HepG2 (cell line): ENCODE measurements around the gene DCAF4L1. TPM values are rescaled to one million over a fixed set of nuclear protein-coding genes. Genes with fewer than 3 reads are reported as not detected.

Experiments
- ATAC-seq: fragments of 200-7000 bp; cut with Tn5 transposase; 3 replicates; pipeline ENCODE4 v1.9.1; 2020; ENCODE audit warnings: mild to moderate bottlenecking, moderate library complexity
- BruUV-seq: library from RNA; stranded (reverse); fragments of 400-500 nt; replicated peaks from 2 replicates; lab custom pipeline; 2021; lab: Mats Ljungman, UMichigan
- CTCF ChIA-PET: fragments of 300-600 bp; formaldehyde crosslinking; extraction: SDS; loops from one replicate; lab custom pipeline; 2021; ENCODE audit warnings: low total read pairs, inconsistent platforms, low intra/inter-chr PET ratio; lab: Yijun Ruan, JAX
- POLR2A ChIA-PET: fragments of 350-600 bp; sonication (Branson Sonifier 250); formaldehyde crosslinking; loops from one replicate; lab custom pipeline; 2020; ENCODE audit warnings: antibody characterized with exemption, inconsistent platforms; lab: Yijun Ruan, JAX
- DNase-seq: peaks from one replicate; pipeline ENCODE4 v3.0.0-alpha.2; 2015; ENCODE audit warnings: low spot score
- FAIRE-seq: peaks from 3 replicates; lab custom pipeline; 2011; peaks lifted over from hg19 to GRCh38; lab: Jason Lieb, UNC
- H2AFZ ChIP-seq: one replicate; pipeline ENCODE4 v1.6.1; 2011; ENCODE audit warnings: low read length, inconsistent platforms
- H3K27ac ChIP-seq: fragments of 300-600 bp; 3 replicates; pipeline ENCODE4 v1.8.0; 2011; ENCODE audit warnings: mixed run types, mild to moderate bottlenecking, mixed read lengths, low read length, inconsistent platforms; ENCODE audit not compliant: insufficient read depth; ENCODE audit errors: extremely low read length
- H3K27me3 ChIP-seq, 2 experiments: fragments of 200-600 bp in 1 of 2; 2 replicates in 1 of 2; 3 replicates in 1 of 2; pipeline versions ENCODE4 v1.6.0 to v1.8.0; 2011; ENCODE audit warnings: low read length in 2 of 2, mild to moderate bottlenecking in 2 of 2, moderate library complexity in 2 of 2, inconsistent platforms in 1 of 2; ENCODE audit not compliant: insufficient read depth in 2 of 2, control insufficient read depth in 1 of 2
- H3K36me3 ChIP-seq, 2 experiments: fragments of 200-600 bp in 1 of 2; replicated peaks in 1 of 2; 2 replicates in 1 of 2; 3 replicates in 1 of 2; pipeline versions ENCODE4 v1.5.1 to v1.8.0; 2011; ENCODE audit warnings: low read length in 2 of 2, inconsistent platforms in 1 of 2; ENCODE audit not compliant: insufficient read depth in 2 of 2, control insufficient read depth in 1 of 2
- H3K4me1 ChIP-seq: 2 replicates; pipeline ENCODE4 v1.5.1; 2012; ENCODE audit warnings: low read length, inconsistent platforms; ENCODE audit not compliant: insufficient read depth
- H3K4me2 ChIP-seq: 2 replicates; pipeline ENCODE4 v1.6.0; 2011; ENCODE audit warnings: low read depth, low read length, inconsistent platforms
- H3K4me3 ChIP-seq, 3 experiments: fragments of 200-600 bp in 1 of 3; sonication (generic), shearing (Covaris generic) in 1 of 3; replicated peaks in 1 of 3; 2 replicates each; pipeline ENCODE4 v1.5.1; 2011 to 2016; ENCODE audit warnings: low read length in 3 of 3, inconsistent platforms in 2 of 3, low read depth in 2 of 3, mild to moderate bottlenecking in 2 of 3, control low read depth in 1 of 3, mixed read lengths in 1 of 3; ENCODE audit not compliant: insufficient read depth in 1 of 3
- H3K79me2 ChIP-seq: one replicate; pipeline ENCODE4 v1.6.1; 2011; ENCODE audit warnings: low read length, inconsistent platforms; ENCODE audit not compliant: insufficient read depth
- H3K9ac ChIP-seq: 2 replicates; pipeline ENCODE4 v1.6.0; 2011; ENCODE audit warnings: mild to moderate bottlenecking, low read depth, low read length, inconsistent platforms; ENCODE audit not compliant: insufficient read depth
- H3K9me3 ChIP-seq: 2 replicates; pipeline ENCODE4 v1.5.1; 2012; ENCODE audit warnings: mild to moderate bottlenecking, low read length
- H4K20me1 ChIP-seq: 2 replicates; pipeline ENCODE4 v1.6.0; 2011; ENCODE audit warnings: inconsistent platforms, mild to moderate bottlenecking, low read length, moderate library complexity; ENCODE audit not compliant: insufficient read depth
- CEBPB ChIP-seq: IDR thresholded peaks from 2 replicates; pipeline ENCODE4 v1.6.1; 2011; ENCODE audit warnings: low read depth, low read length, improper control_type of control experiment, borderline replicate concordance
- FOXM1 ChIP-seq: sonication (generic); formaldehyde crosslinking; IDR thresholded peaks from 2 replicates; pipeline ENCODE4 v1.5.0; 2020; ENCODE audit warnings: missing genetic modification reagents
- GATAD1 ChIP-seq: IDR thresholded peaks from 2 replicates; pipeline ENCODE4 v1.6.1; 2016; ENCODE audit warnings: missing genetic modification reagents, missing compliant biosample characterization
- GTF3A ChIP-seq: sonication (generic); formaldehyde crosslinking; conservative IDR thresholded peaks from 2 replicates; pipeline ENCODE4 v1.4.0; 2020; ENCODE audit warnings: mild to moderate bottlenecking, missing genetic modification reagents
- SYNCRIP ChIP-seq: fragments of 200-400 bp; formaldehyde crosslinking; IDR thresholded peaks from 2 replicates; pipeline ENCODE4 v1.6.1; 2018; ENCODE audit warnings: mild to moderate bottlenecking, low read depth, low read length; ENCODE audit not compliant: insufficient read depth
- ZNF350 ChIP-seq: sonication (generic); formaldehyde crosslinking; IDR thresholded peaks from 2 replicates; pipeline ENCODE4 v1.4.0; 2020; ENCODE audit warnings: mild to moderate bottlenecking, low read depth, missing genetic modification reagents, borderline replicate concordance
- ZNF598 ChIP-seq: sonication (generic); formaldehyde crosslinking; IDR thresholded peaks from 2 replicates; pipeline ENCODE4 v1.5.1; 2020; ENCODE audit warnings: mild to moderate bottlenecking, missing genetic modification reagents, borderline replicate concordance
- ZZZ3 ChIP-seq: sonication (generic); formaldehyde crosslinking; IDR thresholded peaks from 2 replicates; pipeline ENCODE4 v1.4.0; 2020; ENCODE audit warnings: missing genetic modification reagents, mild to moderate bottlenecking, borderline replicate concordance
- WGBS: methylation state at CpG from one replicate; pipeline ENCODE4 v1.1.6; 2017; ENCODE audit warnings: low lambda C conversion rate; 5-methylcytosine and 5-hydroxymethylcytosine counted together
- in situ Hi-C: cut with HindIII; loops from 2 replicates; pipeline ENCODE4 v1.10.0; 2017; ENCODE audit warnings: low pct_unique_long_range_greater_than_20kb; ENCODE audit not compliant: extremely low pct_ligation_motif_present
- intact Hi-C: fragments of 100-400 bp; cut with micrococcal nuclease; formaldehyde crosslinking; loops from one replicate; pipeline ENCODE4 v1.10.0; 2022; ENCODE audit not compliant: unreplicated experiment
- polyA plus RNA-seq, 8 experiments: library from polyadenylated mRNA; depleted of rRNA in 3 of 8; stranded (reverse) in 7 of 8; unstranded in 1 of 8; fragments of >200 nt; fragmentation: Illumina TruSeq in 4 of 8; extraction: Trizol in 4 of 8; gene quantifications; 2 replicates each; pipeline versions ENCODE4 v1.2.1 to v1.2.3, GENCODE V29; 2011 to 2016; ENCODE audit warnings: low read depth in 4 of 8, missing spikeins in 1 of 8, mixed read lengths in 1 of 8; ENCODE audit not compliant: insufficient read depth in 1 of 8
- total RNA-seq, 5 experiments: library from RNA; depleted of rRNA; stranded (reverse); fragments of >200 nt; fragmentation: Illumina TruSeq; extraction: Trizol; gene quantifications; 2 replicates each; pipeline ENCODE4 v1.2.3, GENCODE V29; 2016; ENCODE audit warnings: low read depth in 1 of 5
- TF ChIP-seq, protein P1 (sequence below): IDR thresholded peaks from 2 replicates; pipeline ENCODE4 v1.6.1; 2016; ENCODE audit warnings: missing genetic modification reagents, missing compliant biosample characterization
- TF ChIP-seq, protein P2 (sequence below): sonication (generic); formaldehyde crosslinking; IDR thresholded peaks from 2 replicates; pipeline ENCODE4 v1.4.0; 2020; ENCODE audit warnings: mild to moderate bottlenecking, missing genetic modification reagents

The DCAF4L1 gene
- total and polyA plus RNA-seq, 2 of the 13 experiments (the other 11 are each of a cell fraction or from before 2014, with no cell fraction given) = 0.05 to 0.09 TPM

DNA sequence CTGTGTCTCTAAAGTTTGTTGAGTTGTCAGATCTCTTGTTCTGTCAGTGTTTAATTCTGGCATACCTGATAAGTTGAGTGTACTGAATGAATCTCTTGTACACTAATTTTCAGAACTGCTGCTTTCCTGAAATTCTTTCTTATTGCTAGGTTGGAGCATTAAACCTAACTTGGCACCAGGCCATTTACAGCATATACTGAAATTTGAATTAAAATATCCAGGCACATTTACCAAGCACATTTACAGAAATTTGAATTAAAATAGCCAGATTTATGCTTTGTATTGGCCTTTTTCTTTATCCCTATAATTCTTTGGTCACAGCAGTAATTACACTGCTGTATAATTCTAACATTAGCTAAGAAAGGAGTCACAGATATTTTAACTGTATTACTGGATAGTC lies 37.5 kb upstream of the DCAF4L1 start:
- ATAC-seq (no peak), DNase-seq (no peak), FAIRE-seq (no peak)
- Histone ChIP-seq H3K4me3 (no peak overlapping the region), H2AFZ (no peak overlapping the region), H3K4me2 (no peak overlapping the region), H3K9ac (no peak overlapping the region), H3K36me3 (peaks cover 2 to 24% of the 10 kb centered on the region in 2 experiments; a peak in 4 of 5 replicates), H4K20me1 (no peaks in the 10 kb centered on the region), H3K27ac (no peak overlapping the region), H3K4me1 (0 out of 2 replicates have a peak, but pooled peaks cover 2% of the 10 kb centered on the region), H3K27me3 (no peaks in the 10 kb centered on the region), H3K9me3 (no peaks in the 10 kb centered on the region), H3K79me2 (peaks cover 10% of the 10 kb centered on the region)
- TF ChIP-seq GTF3A (no peak), ZZZ3 (CRISPR knock-in tag) (no peak), SYNCRIP (no peak)
- TF ChIP-seq, protein P1, sequence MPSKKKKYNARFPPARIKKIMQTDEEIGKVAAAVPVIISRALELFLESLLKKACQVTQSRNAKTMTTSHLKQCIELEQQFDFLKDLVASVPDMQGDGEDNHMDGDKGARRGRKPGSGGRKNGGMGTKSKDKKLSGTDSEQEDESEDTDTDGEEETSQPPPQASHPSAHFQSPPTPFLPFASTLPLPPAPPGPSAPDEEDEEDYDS (CRISPR knock-in tag) = no peak
- in situ Hi-C loops (no loop called here), intact Hi-C loops (no loop called here)
- CTCF ChIA-PET = no interaction called here
- BruUV-seq = no TSS peak
- POLR2A ChIA-PET = no interaction called here

DNA sequence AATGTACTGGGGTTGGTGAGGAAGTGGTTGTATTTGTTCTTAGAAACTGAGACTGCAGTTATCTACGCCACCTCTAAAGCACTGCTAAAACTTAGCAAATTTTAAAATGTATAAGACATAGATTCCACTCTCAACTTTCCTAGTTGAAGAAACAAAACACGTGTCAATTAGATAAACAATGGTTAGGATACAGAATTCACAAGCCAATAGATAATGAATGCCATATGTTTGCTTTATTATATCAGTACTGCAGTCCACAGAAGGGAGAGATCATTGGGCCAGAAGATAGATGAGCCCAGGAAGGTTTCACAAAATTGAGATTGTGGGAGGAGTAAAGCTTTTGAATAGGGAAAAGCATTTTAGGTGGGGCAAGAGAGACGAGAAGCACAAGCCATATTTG lies 32.0 kb upstream of the DCAF4L1 start:
- in situ Hi-C loops = no loop called here
- H3K27ac ChIP-seq = no peak overlapping the region
- H3K9ac ChIP-seq = no peak overlapping the region
- H3K4me3 ChIP-seq = no peak overlapping the region
- WGBS = 96% methylated on average over 3 of the region's 3 CpGs
- H3K36me3 ChIP-seq = peaks cover 3 to 58% of the 10 kb centered on the region in 2 experiments
- intact Hi-C loops = no loop called here
- ATAC-seq (no peak), DNase-seq (no peak), FAIRE-seq (no peak)
- no peak overlapping the region for H2AFZ ChIP-seq
- H3K9me3 ChIP-seq = no peaks in the 10 kb centered on the region
- H3K4me2 ChIP-seq = no peak overlapping the region
- H3K27me3 ChIP-seq = no peaks in the 10 kb centered on the region
- H4K20me1 ChIP-seq = no peaks in the 10 kb centered on the region
- TF ChIP-seq FOXM1 (CRISPR knock-in tag) (no peak), ZNF350 (no peak), ZNF598 (CRISPR knock-in tag) (no peak), CEBPB (no peak), GATAD1 (CRISPR knock-in tag) (no peak)
- TF ChIP-seq, protein P2, sequence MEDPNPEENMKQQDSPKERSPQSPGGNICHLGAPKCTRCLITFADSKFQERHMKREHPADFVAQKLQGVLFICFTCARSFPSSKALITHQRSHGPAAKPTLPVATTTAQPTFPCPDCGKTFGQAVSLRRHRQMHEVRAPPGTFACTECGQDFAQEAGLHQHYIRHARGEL (CRISPR knock-in tag) = no peak
- H3K79me2 ChIP-seq = no peaks in the 10 kb centered on the region
- POLR2A ChIA-PET = no interaction called here
- TSS peak; percentile 7 for BruUV-seq
- no peaks in the 10 kb centered on the region for H3K4me1 ChIP-seq
- CTCF ChIA-PET = no interaction called here
